ENCODE measurements around the gene MTERF2. TPM values are rescaled to one million over a fixed set of nuclear protein-coding genes. Genes with fewer than 3 reads are reported as not detected.

The MTERF2 gene
- total and polyA plus RNA-seq, 4 donors: 6.4 to 18.9 (median 13.7) TPM

GRCh38 chr12:106945261-106945851 lies 41.6 kb downstream of the MTERF2 start:
- 39% methylated on average over 1 of the region's 1 CpG for WGBS

More at GRCh38 chr12:106945261-106945851, 41.6 kb downstream of the MTERF2 start:
- Histone ChIP-seq H3K9me3 (ENCODE audit: control insufficient read depth in 4 of 4, low read length in 3 of 4) (peaks cover 0 to 2% (median 0%) of the 10 kb centered on the region in 4 donors), H3K9ac (ENCODE audit: low read depth in 1 of 2, low read length in 2 of 2) (no peak overlapping the region), H3K27me3 (ENCODE audit: control insufficient read depth in 4 of 4, insufficient read depth in 4 of 4, low read length in 3 of 4) (no peaks in the 10 kb centered on the region), H3K36me3 (ENCODE audit: control insufficient read depth in 4 of 4, insufficient read depth in 3 of 4, low read depth in 1 of 4, low read length in 3 of 4) (no peaks in the 10 kb centered on the region), H3K27ac (ENCODE audit: low read depth in 1 of 2, low read length in 2 of 2) (no peak overlapping the region), H3K4me3 (ENCODE audit: low read depth in 1 of 3, low read length in 3 of 3) (no peak overlapping the region), H3K4me1 (ENCODE audit: control insufficient read depth in 4 of 4, insufficient read depth in 4 of 4, low read length in 3 of 4) (no peaks in the 10 kb centered on the region)
- TF ChIP-seq RAD21 (IDR thresholded peaks at IDR 0.05) (no peak), HNF4G (IDR thresholded peaks at IDR 0.05) (no peak), TAF1 (conservative IDR thresholded peaks at IDR 0.05) (no peak), FOXA1 (IDR thresholded peaks at IDR 0.05) (no peak), ZBTB33 (IDR thresholded peaks at IDR 0.05) (no peak), CTCF (IDR thresholded peaks at IDR 0.05; ENCODE audit: low read depth, low read length, missing input control) (no peak), SP1 (IDR thresholded peaks at IDR 0.05) (no peak), RXRA (IDR thresholded peaks at IDR 0.05) (no peak), FOXA2 (IDR thresholded peaks at IDR 0.05) (no peak), YY1 (IDR thresholded peaks at IDR 0.05) (no peak), JUND (IDR thresholded peaks at IDR 0.05) (no peak), NR2F2 (IDR thresholded peaks at IDR 0.05) (no peak), ATF3 (IDR thresholded peaks at IDR 0.05) (no peak), REST (IDR thresholded peaks at IDR 0.05) (no peak)
- no peak for DNase-seq (ENCODE audit: low spot score)

All from liver (tissue), 9 donors.